A549 (cell line): ENCODE results near the gene NR3C2. TPM values are rescaled to one million over a fixed set of nuclear protein-coding genes. Genes with fewer than 3 reads are reported as not detected.

Experiments
- ATAC-seq, 2 experiments: fragments of 200-7000 bp in 1 of 2; fragments of >200 bp in 1 of 2; cut with Nextera tagmentation in 1 of 2; cut with Tn5 transposase in 1 of 2; 3 replicates each; pipeline versions ENCODE4 v1.8.0 to v1.9.1; 2018 to 2020; ENCODE audit warnings: mild to moderate bottlenecking in 1 of 2, moderate library complexity in 1 of 2
- CTCF ChIA-PET: fragments of 300-600 bp; sonication (Branson Sonifier 250); formaldehyde crosslinking; extraction: SDS; loops from one replicate; lab custom pipeline; 2021; ENCODE audit warnings: antibody characterized with exemption, inconsistent platforms; lab: Yijun Ruan, JAX
- POLR2A ChIA-PET: fragments of 350-600 bp; formaldehyde crosslinking; extraction: SDS; loops from one replicate; lab custom pipeline; 2021; ENCODE audit warnings: antibody characterized with exemption, inconsistent platforms; lab: Yijun Ruan, JAX
- DNase-seq, 2 experiments: peaks; one replicate each; pipeline versions ENCODE4 v3.0.0 to v3.0.0-alpha.2; 2011 to 2016; ENCODE audit warnings: low read depth in 1 of 2, low spot score in 1 of 2
- FAIRE-seq: peaks from 2 replicates; lab custom pipeline; 2011; peaks lifted over from hg19 to GRCh38; lab: Jason Lieb, UNC
- H3K27ac ChIP-seq, 2 experiments: fragments of >200 bp; sonication (Bioruptor Twin); formaldehyde crosslinking; 3 replicates each; pipeline ENCODE4 v1.5.1; 2016 to 2017
- H3K4me1 ChIP-seq: fragments of >200 bp; sonication (Bioruptor Twin); formaldehyde crosslinking; 3 replicates; pipeline ENCODE4 v1.6.1; 2016
- H3K4me2 ChIP-seq: fragments of >200 bp; sonication (Bioruptor Twin); formaldehyde crosslinking; 3 replicates; pipeline ENCODE4 v1.6.1; 2016
- H3K4me3 ChIP-seq: fragments of >200 bp; sonication (Bioruptor Twin); formaldehyde crosslinking; 3 replicates; pipeline ENCODE4 v1.5.1; 2016
- H3K9me3 ChIP-seq: fragments of >200 bp; sonication (Bioruptor Twin); formaldehyde crosslinking; 3 replicates; pipeline ENCODE4 v1.6.1; 2016
- EHMT2 ChIP-seq: fragments of 200-600 bp; sonication (generic); IDR thresholded peaks from 2 replicates; pipeline ENCODE4 v1.6.1; 2016; ENCODE audit warnings: antibody characterized with exemption, low read depth, mild to moderate bottlenecking, moderate library complexity
- EP300 ChIP-seq, 2 experiments: fragments of >200 bp; sonication (Bioruptor Twin); formaldehyde crosslinking; IDR thresholded peaks; 2 replicates in 1 of 2; 3 replicates in 1 of 2; pipeline ENCODE4 v1.6.1; 2016 to 2017
- FOSL2 ChIP-seq, 2 experiments: fragments of 450-650 bp in 1 of 2; fragments of >200 bp in 1 of 2; sonication (Bioruptor Twin) in 1 of 2; formaldehyde crosslinking; IDR thresholded peaks; 2 replicates each; pipeline versions ENCODE4 v1.5.0 to v1.6.1; 2016 to 2020; ENCODE audit warnings: mild to moderate bottlenecking in 1 of 2, moderate library complexity in 1 of 2
- JUN ChIP-seq, 2 experiments: fragments of >200 bp; sonication (Bioruptor Twin); formaldehyde crosslinking; IDR thresholded peaks; 2 replicates in 1 of 2; 3 replicates in 1 of 2; pipeline ENCODE4 v1.6.1; 2016 to 2017
- MAFK ChIP-seq: fragments of 450-650 bp; IDR thresholded peaks from 2 replicates; pipeline ENCODE4 v1.6.1; 2014; ENCODE audit not compliant: partially characterized antibody
- MAZ ChIP-seq: fragments of 150-350 bp; IDR thresholded peaks from 2 replicates; pipeline ENCODE4 v1.6.1; 2014; ENCODE audit warnings: antibody characterized with exemption, low read depth, low read length, borderline replicate concordance
- NR3C1 ChIP-seq: fragments of >200 bp; sonication (Bioruptor Twin); formaldehyde crosslinking; IDR thresholded peaks from 3 replicates; pipeline ENCODE4 v1.6.1; 2017
- PHF8 ChIP-seq: fragments of 200-600 bp; sonication (generic); IDR thresholded peaks from 2 replicates; pipeline ENCODE4 v1.6.1; 2016; ENCODE audit warnings: low read depth, mild to moderate bottlenecking, antibody characterized with exemption, moderate library complexity, borderline replicate concordance
- RAD21 ChIP-seq, 2 experiments: fragments of >200 bp in 1 of 2; sonication (Bioruptor Twin) in 1 of 2; formaldehyde crosslinking in 1 of 2; IDR thresholded peaks in 1 of 2; conservative IDR thresholded peaks in 1 of 2; 2 replicates in 1 of 2; 3 replicates in 1 of 2; pipeline ENCODE4 v1.6.1; 2012 to 2018; ENCODE audit warnings: inconsistent platforms in 1 of 2
- RFX5 ChIP-seq: fragments of 450-650 bp; IDR thresholded peaks from 2 replicates; pipeline ENCODE4 v1.7.1; 2014; ENCODE audit warnings: antibody characterized with exemption, mild to moderate bottlenecking, moderate library complexity
- TFCP2L1 ChIP-seq: fragments of 250-450 bp; sonication (Bioruptor Pico); IDR thresholded peaks from 2 replicates; pipeline ENCODE4 v1.5.0; 2021; ENCODE audit warnings: mild to moderate bottlenecking
- ZFP36 ChIP-seq: fragments of 450-650 bp; IDR thresholded peaks from 2 replicates; pipeline ENCODE4 v1.6.1; 2014; ENCODE audit warnings: borderline replicate concordance; ENCODE audit not compliant: partially characterized antibody
- WGBS: methylation state at CpG from one replicate; pipeline ENCODE4 v1.1.6; 2017; ENCODE audit errors: missing lambda C conversion rate; 5-methylcytosine and 5-hydroxymethylcytosine counted together
- polyA plus RNA-seq, 4 experiments: library from polyadenylated mRNA; depleted of rRNA in 3 of 4; stranded (reverse); fragments of >200 nt; fragmentation: RNase III in 1 of 4; extraction: RNeasy Plus Mini Kit Qiagen cat#74134 plus additional on column Dnase treatment in 1 of 4; gene quantifications; 2 replicates in 3 of 4; 3 replicates in 1 of 4; pipeline ENCODE4 v1.2.3, GENCODE V29; 2011 to 2017
- TF ChIP-seq, protein P1 (sequence below): fragments of 200-600 bp; sonication (generic); IDR thresholded peaks from 2 replicates; pipeline ENCODE4 v1.6.1; 2016; ENCODE audit warnings: antibody characterized with exemption, mild to moderate bottlenecking, moderate library complexity
- TF ChIP-seq, protein P2 (sequence below): fragments of 150-350 bp; IDR thresholded peaks from 2 replicates; pipeline ENCODE4 v1.6.1; 2014; ENCODE audit warnings: low read depth, mild to moderate bottlenecking, low read length
- TF ChIP-seq, protein P3 (sequence below): fragments of >200 bp; sonication (Bioruptor Twin); formaldehyde crosslinking; IDR thresholded peaks from 3 replicates; pipeline ENCODE4 v1.5.1; 2016

Gene NR3C2
- polyA plus RNA-seq, 2 of the 4 experiments (the other 2 are of a cell fraction), result 0.01 to 0.03 TPM

DNA sequence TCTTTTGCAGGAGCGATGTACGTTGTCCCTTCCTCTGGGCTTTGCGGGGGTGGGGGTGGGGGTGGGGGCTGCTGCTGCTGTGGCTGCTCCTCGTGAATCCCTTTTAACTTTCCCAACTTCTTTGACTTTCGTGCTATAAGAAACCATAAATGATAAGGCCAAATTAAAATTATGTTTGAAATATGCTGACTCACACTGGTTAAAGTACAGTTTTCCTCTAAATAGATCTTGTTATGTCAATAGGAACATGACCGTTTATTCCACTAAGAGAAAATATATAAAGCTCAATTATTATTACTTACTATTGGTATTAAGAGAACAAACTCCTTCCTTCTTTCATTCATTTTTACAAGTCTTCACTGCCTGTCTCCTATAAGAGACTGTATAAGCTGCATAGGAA, 287.4 kb downstream of the NR3C2 start:
- no peak overlapping the region for H3K4me2 ChIP-seq
- no peaks in the 10 kb centered on the region for H3K4me1 ChIP-seq
- TF ChIP-seq EP300 (IDR thresholded peaks at IDR 0.05) (no peak), MAFK (peak; percentile 30), ZFP36 (no peak)
- no peak overlapping the region for H3K4me3 ChIP-seq
- no peak overlapping the region for H3K27ac ChIP-seq
- FAIRE-seq (no peak), DNase-seq (no peak), ATAC-seq (no peak)
- POLR2A ChIA-PET, result no interaction called here
- CTCF ChIA-PET, result no interaction called here
- H3K9me3 ChIP-seq, result no peaks in the 10 kb centered on the region
- WGBS, result 44% methylated on average over 5 of the region's 6 CpGs

DNA sequence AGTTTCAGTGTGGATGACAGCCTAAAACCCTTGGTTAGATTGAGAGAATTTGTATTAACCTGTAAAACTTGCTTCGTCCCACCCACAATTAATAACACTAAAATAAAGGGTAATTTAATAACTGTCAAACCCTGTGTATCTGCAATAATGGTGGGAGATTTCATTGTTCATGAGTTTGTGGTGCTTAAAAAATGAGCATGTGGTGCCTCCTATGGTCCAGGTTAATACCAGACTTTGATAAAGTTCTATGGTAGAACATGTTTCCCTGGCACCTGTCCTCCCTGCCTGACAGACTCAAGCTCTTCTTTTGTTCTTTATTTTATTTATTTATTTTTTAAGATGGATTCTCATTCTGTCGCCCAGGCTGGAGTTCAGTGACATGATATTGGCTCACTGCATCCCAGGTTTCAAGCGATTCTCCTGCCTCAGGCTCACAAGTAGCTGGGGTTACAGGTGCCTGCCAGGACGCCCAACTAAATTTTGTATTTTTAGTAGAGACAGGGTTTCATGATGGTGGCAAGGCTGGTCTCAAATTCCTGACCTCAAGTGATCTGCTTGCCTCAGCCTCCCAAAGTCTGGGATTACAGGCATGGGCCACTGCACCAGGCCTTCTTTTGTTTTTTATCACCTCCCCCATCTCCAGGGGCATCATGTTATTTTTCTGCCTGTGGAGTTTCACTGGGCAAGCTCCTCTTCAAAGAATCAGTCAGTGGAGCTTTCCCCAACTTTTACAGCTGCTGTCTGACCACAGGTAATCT, 289.2 kb downstream of the NR3C2 start:
- Histone ChIP-seq H3K4me1 (no peaks in the 10 kb centered on the region), H3K4me3 (no peak overlapping the region), H3K9me3 (no peaks in the 10 kb centered on the region), H3K4me2 (no peak overlapping the region), H3K27ac (no peak overlapping the region)
- ChIA-PET POLR2A (no interaction called here), CTCF (interaction anchor here (0.7 kb wide), 1 partner anchor 18 kb away, joined by 3 read pairs; no protein-coding TSS in a partner anchor)
- FAIRE-seq (no peak), DNase-seq (no peak), ATAC-seq (no peak)
- WGBS, result 73% methylated on average over 4 of the region's 4 CpGs
- TF ChIP-seq RFX5 (no peak), MAZ (no peak), RAD21 (conservative IDR thresholded peaks at IDR 0.05 in 1 of 2, IDR thresholded peaks at IDR 0.05 in 1 of 2) (0 out of 5 replicates have a peak, but pooled peaks of 1 of the 2 experiments have one; percentile 13)
- TF ChIP-seq, protein P1, sequence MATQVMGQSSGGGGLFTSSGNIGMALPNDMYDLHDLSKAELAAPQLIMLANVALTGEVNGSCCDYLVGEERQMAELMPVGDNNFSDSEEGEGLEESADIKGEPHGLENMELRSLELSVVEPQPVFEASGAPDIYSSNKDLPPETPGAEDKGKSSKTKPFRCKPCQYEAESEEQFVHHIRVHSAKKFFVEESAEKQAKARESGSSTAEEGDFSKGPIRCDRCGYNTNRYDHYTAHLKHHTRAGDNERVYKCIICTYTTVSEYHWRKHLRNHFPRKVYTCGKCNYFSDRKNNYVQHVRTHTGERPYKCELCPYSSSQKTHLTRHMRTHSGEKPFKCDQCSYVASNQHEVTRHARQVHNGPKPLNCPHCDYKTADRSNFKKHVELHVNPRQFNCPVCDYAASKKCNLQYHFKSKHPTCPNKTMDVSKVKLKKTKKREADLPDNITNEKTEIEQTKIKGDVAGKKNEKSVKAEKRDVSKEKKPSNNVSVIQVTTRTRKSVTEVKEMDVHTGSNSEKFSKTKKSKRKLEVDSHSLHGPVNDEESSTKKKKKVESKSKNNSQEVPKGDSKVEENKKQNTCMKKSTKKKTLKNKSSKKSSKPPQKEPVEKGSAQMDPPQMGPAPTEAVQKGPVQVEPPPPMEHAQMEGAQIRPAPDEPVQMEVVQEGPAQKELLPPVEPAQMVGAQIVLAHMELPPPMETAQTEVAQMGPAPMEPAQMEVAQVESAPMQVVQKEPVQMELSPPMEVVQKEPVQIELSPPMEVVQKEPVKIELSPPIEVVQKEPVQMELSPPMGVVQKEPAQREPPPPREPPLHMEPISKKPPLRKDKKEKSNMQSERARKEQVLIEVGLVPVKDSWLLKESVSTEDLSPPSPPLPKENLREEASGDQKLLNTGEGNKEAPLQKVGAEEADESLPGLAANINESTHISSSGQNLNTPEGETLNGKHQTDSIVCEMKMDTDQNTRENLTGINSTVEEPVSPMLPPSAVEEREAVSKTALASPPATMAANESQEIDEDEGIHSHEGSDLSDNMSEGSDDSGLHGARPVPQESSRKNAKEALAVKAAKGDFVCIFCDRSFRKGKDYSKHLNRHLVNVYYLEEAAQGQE, result no peak

DNA sequence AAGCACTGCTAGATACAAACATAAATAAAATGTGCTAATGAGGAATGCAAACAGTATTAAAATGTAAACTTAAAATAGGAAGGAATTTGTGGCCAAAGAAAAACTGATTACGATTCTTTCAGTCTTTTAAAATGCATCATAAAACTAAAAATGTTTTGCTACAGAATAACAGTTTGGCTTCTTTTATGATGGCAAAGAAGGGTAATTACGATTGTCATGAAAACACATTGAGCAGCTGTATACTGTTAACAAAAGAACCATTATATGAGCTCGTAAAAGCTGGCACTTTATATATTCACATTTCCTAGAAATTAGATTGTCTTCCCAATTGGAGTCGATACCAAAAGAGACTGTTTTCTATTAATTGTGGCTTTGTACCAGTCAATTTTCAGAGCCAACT, 290.4 kb downstream of the NR3C2 start:
- H3K4me3 ChIP-seq, result no peak overlapping the region
- no peak for ATAC-seq
- TF ChIP-seq FOSL2 (IDR thresholded peaks at IDR 0.05) (no peak), FOSL2 (CRISPR knock-in tag; IDR thresholded peaks at IDR 0.05) (no peak), JUN (IDR thresholded peaks at IDR 0.05) (no peak), TFCP2L1 (no peak), MAZ (no peak)
- TF ChIP-seq, protein P2, sequence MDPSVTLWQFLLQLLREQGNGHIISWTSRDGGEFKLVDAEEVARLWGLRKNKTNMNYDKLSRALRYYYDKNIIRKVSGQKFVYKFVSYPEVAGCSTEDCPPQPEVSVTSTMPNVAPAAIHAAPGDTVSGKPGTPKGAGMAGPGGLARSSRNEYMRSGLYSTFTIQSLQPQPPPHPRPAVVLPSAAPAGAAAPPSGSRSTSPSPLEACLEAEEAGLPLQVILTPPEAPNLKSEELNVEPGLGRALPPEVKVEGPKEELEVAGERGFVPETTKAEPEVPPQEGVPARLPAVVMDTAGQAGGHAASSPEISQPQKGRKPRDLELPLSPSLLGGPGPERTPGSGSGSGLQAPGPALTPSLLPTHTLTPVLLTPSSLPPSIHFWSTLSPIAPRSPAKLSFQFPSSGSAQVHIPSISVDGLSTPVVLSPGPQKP, result no peak
- TF ChIP-seq, all 56 proteins: peak for 0
- DNase-seq, result no peak
- ChIA-PET POLR2A (no interaction called here), CTCF (no interaction called here)
- Histone ChIP-seq H3K9me3 (no peaks in the 10 kb centered on the region), H3K27ac (no peak overlapping the region), H3K4me1 (no peaks in the 10 kb centered on the region), H3K4me2 (no peak overlapping the region)
- WGBS, result 52% methylated on average over 4 of the region's 4 CpGs
- no peak for FAIRE-seq

DNA sequence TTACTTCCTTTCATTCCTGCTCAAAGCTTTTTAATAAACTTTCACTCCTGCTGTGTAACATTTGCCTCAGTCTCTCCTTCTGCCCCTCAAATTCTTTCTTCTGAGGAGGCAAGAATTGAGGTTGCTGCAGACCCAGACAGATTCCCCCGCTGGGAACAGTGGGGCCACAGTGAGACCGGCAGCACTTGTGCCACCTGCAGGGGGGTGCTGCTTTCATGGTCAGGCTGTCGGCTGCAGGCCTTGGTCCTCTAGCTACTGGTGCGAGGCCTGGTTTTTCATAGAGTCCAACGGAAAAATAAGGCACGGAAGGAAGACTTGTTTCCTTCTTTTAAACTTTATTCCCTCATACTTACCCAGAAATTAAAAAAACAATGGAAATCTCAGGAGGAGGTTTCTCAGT, 296.7 kb downstream of the NR3C2 start:
- no peak for FAIRE-seq
- TF ChIP-seq, protein P3, sequence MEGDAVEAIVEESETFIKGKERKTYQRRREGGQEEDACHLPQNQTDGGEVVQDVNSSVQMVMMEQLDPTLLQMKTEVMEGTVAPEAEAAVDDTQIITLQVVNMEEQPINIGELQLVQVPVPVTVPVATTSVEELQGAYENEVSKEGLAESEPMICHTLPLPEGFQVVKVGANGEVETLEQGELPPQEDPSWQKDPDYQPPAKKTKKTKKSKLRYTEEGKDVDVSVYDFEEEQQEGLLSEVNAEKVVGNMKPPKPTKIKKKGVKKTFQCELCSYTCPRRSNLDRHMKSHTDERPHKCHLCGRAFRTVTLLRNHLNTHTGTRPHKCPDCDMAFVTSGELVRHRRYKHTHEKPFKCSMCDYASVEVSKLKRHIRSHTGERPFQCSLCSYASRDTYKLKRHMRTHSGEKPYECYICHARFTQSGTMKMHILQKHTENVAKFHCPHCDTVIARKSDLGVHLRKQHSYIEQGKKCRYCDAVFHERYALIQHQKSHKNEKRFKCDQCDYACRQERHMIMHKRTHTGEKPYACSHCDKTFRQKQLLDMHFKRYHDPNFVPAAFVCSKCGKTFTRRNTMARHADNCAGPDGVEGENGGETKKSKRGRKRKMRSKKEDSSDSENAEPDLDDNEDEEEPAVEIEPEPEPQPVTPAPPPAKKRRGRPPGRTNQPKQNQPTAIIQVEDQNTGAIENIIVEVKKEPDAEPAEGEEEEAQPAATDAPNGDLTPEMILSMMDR, result no peak
- TF ChIP-seq EHMT2, result no peak
- no peak for TF ChIP-seq NR3C1
- TF ChIP-seq ZFP36, result no peak
- no peak for TF ChIP-seq PHF8
- TF ChIP-seq, all 56 proteins: peak for 0
- ChIA-PET CTCF (no interaction called here), POLR2A (no interaction called here)
- H3K4me2 ChIP-seq, result no peak overlapping the region
- H3K4me1 ChIP-seq, result no peaks in the 10 kb centered on the region
- no peak overlapping the region for H3K27ac ChIP-seq
- ATAC-seq, result no peak
- no peak overlapping the region for H3K4me3 ChIP-seq
- WGBS, result 90% methylated on average over 4 of the region's 6 CpGs
- no peaks in the 10 kb centered on the region for H3K9me3 ChIP-seq
- DNase-seq, result no peak
